ENCODE results near the gene PRR30.

Gene PRR30

DNA sequence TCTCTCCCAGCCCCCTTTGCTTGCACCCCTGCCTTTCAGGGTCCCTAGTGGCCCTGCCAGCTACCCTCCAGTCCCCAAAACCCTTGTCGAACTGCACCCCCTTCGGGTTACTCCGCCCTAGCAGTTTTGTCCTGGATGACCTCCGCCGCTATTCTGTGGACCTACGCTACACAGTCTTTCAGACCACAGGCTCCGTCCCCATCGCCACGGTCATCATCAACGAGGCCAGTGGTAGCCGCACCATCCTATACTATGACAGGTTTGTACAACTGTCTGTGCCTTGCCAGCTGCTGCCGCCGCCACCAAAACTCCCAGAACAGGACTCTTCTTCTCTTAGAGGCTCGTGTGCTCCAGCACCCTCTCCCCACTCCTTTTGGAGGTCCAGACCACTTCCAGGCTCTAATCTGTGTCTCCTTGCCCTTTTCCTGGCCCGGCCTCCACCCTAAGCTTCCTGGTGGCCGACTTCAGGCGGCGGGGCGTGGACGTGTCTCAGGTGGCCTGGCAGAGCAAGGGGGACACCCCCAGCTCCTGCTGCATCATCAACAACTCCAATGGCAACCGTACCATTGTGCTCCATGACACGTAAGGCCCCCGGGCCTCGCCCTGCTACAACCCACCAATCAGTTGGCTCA is 44.7 kb downstream of the PRR30 start:
- no peak overlapping the region for H3K4me3 ChIP-seq (ENCODE audit: low read depth, low read length)
- DNase-seq, result no peak
- H4K91ac ChIP-seq (ENCODE audit: low read depth, low read length), result no peak overlapping the region
- no peak overlapping the region for H2BK120ac ChIP-seq (ENCODE audit: insufficient read depth, low read length, poor library complexity)
- no peaks in the 10 kb centered on the region for H3K36me3 ChIP-seq (ENCODE audit: control insufficient read depth in 1 of 2, insufficient read depth in 2 of 2, low read length in 2 of 2)
- no peak overlapping the region for H3K27ac ChIP-seq (ENCODE audit: low read depth, low read length)
- H2BK5ac ChIP-seq (ENCODE audit: low read depth, low read length, poor library complexity), result no peak overlapping the region
- H3K18ac ChIP-seq (ENCODE audit: low read length), result no peak overlapping the region
- H2AK5ac ChIP-seq (ENCODE audit: low read length), result no peak overlapping the region
- no peaks in the 10 kb centered on the region for H3K79me2 ChIP-seq (ENCODE audit: control insufficient read depth, insufficient read depth, low read length, poor library complexity)
- no peaks in the 10 kb centered on the region for H3K27me3 ChIP-seq (ENCODE audit: insufficient read depth, low read length)
- H3K9ac ChIP-seq (ENCODE audit: low read length), result no peak overlapping the region
- peaks cover 4% of the 10 kb centered on the region in 2 experiments for H3K4me1 ChIP-seq (ENCODE audit: control insufficient read depth in 1 of 2, insufficient read depth in 2 of 2, low read length in 2 of 2)
- no peak overlapping the region for H4K8ac ChIP-seq (ENCODE audit: low read depth, low read length)
- H3K4ac ChIP-seq (ENCODE audit: low read depth, low read length), result no peak overlapping the region
- H3K14ac ChIP-seq (ENCODE audit: low read length), result no peak overlapping the region
- no CpG with 5 or more reads among the region's 24 CpGs for WGBS (ENCODE audit: extremely low coverage, insufficient coverage, insufficient read length)
- no peak overlapping the region for H4K12ac ChIP-seq (ENCODE audit: low read depth, low read length)
- H3K79me1 ChIP-seq (ENCODE audit: low read length), result peaks cover 7% of the 10 kb centered on the region
- no peak overlapping the region for H3K23ac ChIP-seq (ENCODE audit: low read length)
- no peak overlapping the region for H2AFZ ChIP-seq (ENCODE audit: insufficient read depth, low read length, poor library complexity)
- no peaks in the 10 kb centered on the region for H3K9me3 ChIP-seq (ENCODE audit: insufficient read depth, low read depth, low read length)
- no peak overlapping the region for H3K4me2 ChIP-seq (ENCODE audit: low read length)
- no peak overlapping the region for H2BK12ac ChIP-seq (ENCODE audit: low read length)

DNA sequence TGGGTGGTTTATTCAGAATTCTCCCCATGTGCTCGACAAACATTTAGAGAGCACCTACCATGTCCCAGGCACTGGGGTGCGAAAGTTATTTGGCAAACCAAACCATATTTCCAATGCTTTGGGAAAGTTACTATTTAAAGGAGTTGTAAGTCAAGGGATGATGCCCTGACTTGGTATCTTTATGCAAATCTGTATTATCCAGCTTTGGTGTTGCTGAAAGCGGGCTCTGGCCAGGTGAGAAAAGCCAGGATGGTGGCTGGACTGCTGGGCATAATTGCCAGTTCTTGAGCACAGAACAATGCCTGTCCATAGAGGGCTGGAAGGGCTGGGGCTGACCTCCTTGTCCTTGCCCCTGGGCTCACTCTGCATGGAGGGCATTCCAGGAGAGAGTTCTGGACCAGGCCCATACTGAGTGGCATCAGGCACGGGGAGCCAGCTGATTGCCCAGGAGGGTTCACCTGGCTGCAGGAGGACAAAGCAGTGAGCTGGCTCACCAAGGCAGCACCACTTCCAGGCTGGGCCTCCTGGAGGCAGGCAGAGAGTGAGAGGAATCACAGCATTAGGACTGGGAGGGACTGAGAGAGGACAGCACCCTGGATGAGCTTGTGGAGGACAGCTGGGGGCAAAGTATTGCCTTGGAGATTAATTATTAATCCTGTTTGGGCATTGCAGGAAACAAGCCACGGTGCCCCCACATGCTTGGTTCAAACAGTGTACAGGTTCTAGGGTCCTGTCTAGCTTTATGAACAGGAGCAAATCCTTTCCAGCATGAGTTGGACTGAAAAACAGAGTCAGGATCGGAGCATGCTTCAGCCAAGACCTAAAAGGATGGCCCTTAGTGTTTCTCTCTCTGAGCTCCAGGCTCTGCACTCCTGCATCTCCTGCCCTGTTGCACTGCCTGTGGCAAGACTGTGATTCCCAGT is 45.5 kb downstream of the PRR30 start:
- no peak overlapping the region for H3K9ac ChIP-seq (ENCODE audit: low read length)
- H2AK5ac ChIP-seq (ENCODE audit: low read length), result no peak overlapping the region
- no peak overlapping the region for H3K4me2 ChIP-seq (ENCODE audit: low read length)
- peaks cover 4% of the 10 kb centered on the region in 2 experiments for H3K4me1 ChIP-seq (ENCODE audit: control insufficient read depth in 1 of 2, insufficient read depth in 2 of 2, low read length in 2 of 2)
- no peak for DNase-seq
- H3K79me1 ChIP-seq (ENCODE audit: low read length), result peaks cover 7% of the 10 kb centered on the region
- H3K18ac ChIP-seq (ENCODE audit: low read length), result no peak overlapping the region
- H3K4ac ChIP-seq (ENCODE audit: low read depth, low read length), result no peak overlapping the region
- peak overlapping the region; percentile 50 for H3K23ac ChIP-seq (ENCODE audit: low read length)
- no peaks in the 10 kb centered on the region for H3K9me3 ChIP-seq (ENCODE audit: insufficient read depth, low read depth, low read length)
- WGBS (ENCODE audit: extremely low coverage, insufficient coverage, insufficient read length), result no CpG with 5 or more reads among the region's 6 CpGs
- H4K8ac ChIP-seq (ENCODE audit: low read depth, low read length), result no peak overlapping the region
- H4K12ac ChIP-seq (ENCODE audit: low read depth, low read length), result no peak overlapping the region
- H3K14ac ChIP-seq (ENCODE audit: low read length), result no peak overlapping the region
- no peak overlapping the region for H2BK12ac ChIP-seq (ENCODE audit: low read length)
- no peak overlapping the region for H3K4me3 ChIP-seq (ENCODE audit: low read depth, low read length)
- H4K91ac ChIP-seq (ENCODE audit: low read depth, low read length), result no peak overlapping the region
- H2AFZ ChIP-seq (ENCODE audit: insufficient read depth, low read length, poor library complexity), result no peak overlapping the region
- no peaks in the 10 kb centered on the region for H3K27me3 ChIP-seq (ENCODE audit: insufficient read depth, low read length)
- H3K36me3 ChIP-seq (ENCODE audit: control insufficient read depth in 1 of 2, insufficient read depth in 2 of 2, low read length in 2 of 2), result no peaks in the 10 kb centered on the region
- no peak overlapping the region for H3K27ac ChIP-seq (ENCODE audit: low read depth, low read length)
- H2BK120ac ChIP-seq (ENCODE audit: insufficient read depth, low read length, poor library complexity), result no peak overlapping the region
- no peak overlapping the region for H2BK5ac ChIP-seq (ENCODE audit: low read depth, low read length, poor library complexity)
- H3K79me2 ChIP-seq (ENCODE audit: control insufficient read depth, insufficient read depth, low read length, poor library complexity), result no peaks in the 10 kb centered on the region

DNA sequence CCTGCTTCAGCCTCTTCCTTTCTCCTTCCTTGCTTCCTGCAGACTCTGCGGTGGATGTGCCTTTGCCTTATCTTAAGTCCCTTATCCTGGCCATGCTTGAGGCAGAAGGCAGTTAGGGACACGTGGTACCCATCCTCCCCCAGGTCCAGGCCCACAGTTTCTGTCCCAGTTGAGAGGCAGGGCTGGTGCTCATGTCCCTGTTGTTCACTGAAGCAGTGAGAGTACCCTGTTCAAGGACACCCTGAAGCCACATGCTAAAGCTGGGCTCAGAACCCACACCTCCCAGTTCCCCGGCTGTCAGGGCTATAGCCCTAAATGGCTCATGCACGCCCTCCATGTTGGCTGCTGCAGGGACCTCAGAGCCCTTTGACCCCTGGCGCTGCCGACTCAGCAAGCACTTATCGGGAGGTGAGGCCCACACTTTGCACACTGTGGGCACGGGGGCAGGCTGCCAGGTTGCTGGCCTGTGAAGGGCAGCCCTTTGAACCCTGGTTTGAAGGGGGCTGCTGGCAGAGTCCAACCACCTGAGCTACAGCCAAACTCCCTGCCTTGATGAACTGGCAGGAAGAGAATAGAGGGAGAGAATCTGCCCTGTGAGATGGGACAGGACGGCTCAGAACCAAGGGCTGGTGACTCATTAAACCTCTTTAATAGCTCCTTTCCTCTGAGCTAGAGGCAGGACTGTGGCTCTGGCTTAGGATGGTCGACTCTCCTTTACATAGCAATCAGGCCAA is 46.3 kb downstream of the PRR30 start:
- Histone ChIP-seq H4K12ac (ENCODE audit: low read depth, low read length) (no peak overlapping the region), H3K27me3 (ENCODE audit: insufficient read depth, low read length) (no peaks in the 10 kb centered on the region), H4K8ac (ENCODE audit: low read depth, low read length) (no peak overlapping the region), H3K23ac (ENCODE audit: low read length) (no peak overlapping the region), H3K18ac (ENCODE audit: low read length) (no peak overlapping the region), H3K36me3 (ENCODE audit: control insufficient read depth in 1 of 2, insufficient read depth in 2 of 2, low read length in 2 of 2) (no peaks in the 10 kb centered on the region), H2BK12ac (ENCODE audit: low read length) (no peak overlapping the region), H2AFZ (ENCODE audit: insufficient read depth, low read length, poor library complexity) (no peak overlapping the region), H3K79me2 (ENCODE audit: control insufficient read depth, insufficient read depth, low read length, poor library complexity) (no peaks in the 10 kb centered on the region), H4K91ac (ENCODE audit: low read depth, low read length) (no peak overlapping the region), H2BK120ac (ENCODE audit: insufficient read depth, low read length, poor library complexity) (no peak overlapping the region), H2AK5ac (ENCODE audit: low read length) (no peak overlapping the region), H3K14ac (ENCODE audit: low read length) (no peak overlapping the region), H3K4me2 (ENCODE audit: low read length) (no peak overlapping the region), H3K9ac (ENCODE audit: low read length) (no peak overlapping the region), H3K9me3 (ENCODE audit: insufficient read depth, low read depth, low read length) (no peaks in the 10 kb centered on the region), H3K79me1 (ENCODE audit: low read length) (peaks cover 7% of the 10 kb centered on the region), H3K4ac (ENCODE audit: low read depth, low read length) (no peak overlapping the region), H3K27ac (ENCODE audit: low read depth, low read length) (no peak overlapping the region), H3K4me1 (ENCODE audit: control insufficient read depth in 1 of 2, insufficient read depth in 2 of 2, low read length in 2 of 2) (peaks cover 4% of the 10 kb centered on the region in 2 experiments), H3K4me3 (ENCODE audit: low read depth, low read length) (no peak overlapping the region), H2BK5ac (ENCODE audit: low read depth, low read length, poor library complexity) (no peak overlapping the region)
- WGBS (ENCODE audit: extremely low coverage, insufficient coverage, insufficient read length), result no CpG with 5 or more reads among the region's 10 CpGs
- no peak for DNase-seq

DNA sequence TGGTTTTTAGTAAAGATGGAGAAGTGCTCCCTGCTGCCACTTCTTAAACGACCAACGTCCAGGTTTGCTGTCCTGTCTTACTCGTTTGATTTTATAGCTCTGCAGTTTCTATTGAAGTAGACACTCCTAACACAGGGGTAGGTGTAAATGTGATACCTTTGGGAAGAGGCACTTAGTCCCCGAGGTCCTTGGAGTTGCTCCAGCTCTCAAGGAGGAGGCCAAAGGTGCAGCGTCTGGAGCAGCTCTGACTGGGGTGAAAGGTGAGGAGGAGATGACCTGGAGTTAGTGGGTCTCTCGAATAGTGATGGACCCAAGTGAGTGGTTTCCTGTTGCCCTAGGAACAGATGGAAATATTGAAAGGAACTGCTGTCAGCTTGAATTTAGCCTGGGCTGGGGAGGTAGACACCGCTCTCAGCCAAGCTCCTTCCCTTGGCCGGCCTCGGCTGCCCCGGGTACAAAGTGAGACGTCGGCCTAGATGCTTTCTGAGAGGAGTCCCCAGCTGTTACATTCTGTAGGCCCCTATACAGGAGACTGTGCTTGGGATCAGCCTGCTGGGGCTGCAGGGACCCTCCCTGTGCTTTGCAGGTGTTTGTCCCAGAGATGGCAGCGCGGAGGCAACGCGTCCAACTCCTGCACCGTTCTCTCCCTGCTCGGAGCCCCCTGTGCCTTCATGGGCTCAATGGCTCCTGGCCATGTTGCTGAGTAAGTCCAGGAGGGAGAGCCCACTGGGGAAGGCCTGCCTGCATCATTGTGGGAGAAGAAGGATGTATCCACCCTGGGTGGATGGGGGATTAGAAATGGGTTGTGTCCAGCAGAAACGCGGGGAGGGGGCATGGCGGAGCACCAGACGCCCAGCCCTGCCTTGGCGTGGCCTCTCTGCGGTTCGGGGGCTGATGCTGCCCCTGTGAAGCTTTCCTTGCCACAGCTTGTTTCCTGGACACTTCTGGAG is 47.2 kb downstream of the PRR30 start:
- Histone ChIP-seq H3K23ac (ENCODE audit: low read length) (no peak overlapping the region), H3K4ac (ENCODE audit: low read depth, low read length) (no peak overlapping the region), H2BK12ac (ENCODE audit: low read length) (no peak overlapping the region), H3K4me2 (ENCODE audit: low read length) (no peak overlapping the region), H4K8ac (ENCODE audit: low read depth, low read length) (no peak overlapping the region), H4K12ac (ENCODE audit: low read depth, low read length) (no peak overlapping the region), H3K9me3 (ENCODE audit: insufficient read depth, low read depth, low read length) (no peaks in the 10 kb centered on the region), H3K79me1 (ENCODE audit: low read length) (peaks cover 4% of the 10 kb centered on the region), H3K79me2 (ENCODE audit: control insufficient read depth, insufficient read depth, low read length, poor library complexity) (no peaks in the 10 kb centered on the region), H3K14ac (ENCODE audit: low read length) (no peak overlapping the region), H3K4me3 (ENCODE audit: low read depth, low read length) (no peak overlapping the region), H3K27ac (ENCODE audit: low read depth, low read length) (no peak overlapping the region), H2AFZ (ENCODE audit: insufficient read depth, low read length, poor library complexity) (no peak overlapping the region), H3K36me3 (ENCODE audit: control insufficient read depth in 1 of 2, insufficient read depth in 2 of 2, low read length in 2 of 2) (no peaks in the 10 kb centered on the region), H4K91ac (ENCODE audit: low read depth, low read length) (no peak overlapping the region), H3K18ac (ENCODE audit: low read length) (no peak overlapping the region), H2BK120ac (ENCODE audit: insufficient read depth, low read length, poor library complexity) (no peak overlapping the region), H3K9ac (ENCODE audit: low read length) (no peak overlapping the region), H3K27me3 (ENCODE audit: insufficient read depth, low read length) (no peaks in the 10 kb centered on the region), H2AK5ac (ENCODE audit: low read length) (no peak overlapping the region), H2BK5ac (ENCODE audit: low read depth, low read length, poor library complexity) (no peak overlapping the region), H3K4me1 (ENCODE audit: control insufficient read depth in 1 of 2, insufficient read depth in 2 of 2, low read length in 2 of 2) (peaks cover 5 to 7% of the 10 kb centered on the region in 2 experiments)
- WGBS (ENCODE audit: extremely low coverage, insufficient coverage, insufficient read length), result no CpG with 5 or more reads among the region's 25 CpGs
- no peak for DNase-seq
